Measurements from ENCODE around the gene SLC2A6. TPM values are rescaled to one million over a fixed set of nuclear protein-coding genes. Genes with fewer than 3 reads are reported as not detected.
"Not testable (repeated sequence)": the region's sequence is repeated elsewhere in the genome, so short reads cannot be mapped to it uniquely, and the experiment has no call there.

The SLC2A6 gene
- polyA plus RNA-seq, 3 donors = 2.4 to 15.6 (median 2.6) TPM

DNA sequence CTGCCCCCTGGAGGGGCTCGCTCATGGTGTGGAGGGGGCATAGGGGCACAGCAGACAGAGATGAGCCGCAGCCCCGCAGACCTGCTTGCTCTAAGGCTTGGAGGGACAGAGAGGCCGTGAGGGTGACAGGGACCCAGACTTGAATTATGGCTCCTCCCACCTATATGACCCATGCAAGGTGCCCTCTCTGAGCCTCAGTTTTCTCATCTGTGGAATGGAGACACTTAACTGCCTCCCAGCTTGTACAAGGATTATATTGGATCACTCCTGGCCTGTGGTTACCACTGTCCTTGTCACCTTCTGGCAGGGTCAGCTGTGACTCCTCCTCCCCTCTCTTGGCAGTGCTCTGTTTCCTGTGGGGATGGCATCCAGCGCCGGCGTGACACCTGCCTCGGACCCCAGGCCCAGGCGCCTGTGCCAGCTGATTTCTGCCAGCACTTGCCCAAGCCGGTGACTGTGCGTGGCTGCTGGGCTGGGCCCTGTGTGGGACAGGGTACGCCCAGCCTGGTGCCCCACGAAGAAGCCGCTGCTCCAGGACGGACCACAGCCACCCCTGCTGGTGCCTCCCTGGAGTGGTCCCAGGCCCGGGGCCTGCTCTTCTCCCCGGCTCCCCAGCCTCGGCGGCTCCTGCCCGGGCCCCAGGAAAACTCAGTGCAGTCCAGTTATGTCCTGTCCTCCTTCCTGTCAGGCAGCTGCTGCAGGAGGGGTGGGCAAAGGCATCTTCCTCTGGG lies 23.8 kb downstream of the SLC2A6 start:
- H3K27ac ChIP-seq (ENCODE audit: low read depth, low read length) = no peak overlapping the region
- WGBS, 3 donors = 92 to 97% (median 92%) methylated on average over 20 of the region's 20 CpGs

DNA sequence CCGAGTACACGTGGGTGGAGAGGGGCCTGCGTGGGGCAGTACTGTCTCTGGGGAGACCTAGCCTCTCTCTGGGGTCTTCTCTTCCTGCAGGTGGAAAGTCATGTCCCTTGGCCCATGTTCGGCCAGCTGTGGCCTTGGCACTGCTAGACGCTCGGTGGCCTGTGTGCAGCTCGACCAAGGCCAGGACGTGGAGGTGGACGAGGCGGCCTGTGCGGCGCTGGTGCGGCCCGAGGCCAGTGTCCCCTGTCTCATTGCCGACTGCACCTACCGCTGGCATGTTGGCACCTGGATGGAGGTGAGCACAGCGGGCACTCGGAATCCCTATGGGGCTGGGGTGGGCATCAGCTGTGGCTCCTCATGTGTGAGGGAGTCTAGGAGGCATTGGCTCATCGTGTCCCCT lies 24.6 kb downstream of the SLC2A6 start:
- 81 to 92% (median 89%) methylated on average over 19 of the region's 19 CpGs for WGBS, 3 donors
- H3K27ac ChIP-seq (ENCODE audit: low read depth, low read length) = no peak overlapping the region

DNA sequence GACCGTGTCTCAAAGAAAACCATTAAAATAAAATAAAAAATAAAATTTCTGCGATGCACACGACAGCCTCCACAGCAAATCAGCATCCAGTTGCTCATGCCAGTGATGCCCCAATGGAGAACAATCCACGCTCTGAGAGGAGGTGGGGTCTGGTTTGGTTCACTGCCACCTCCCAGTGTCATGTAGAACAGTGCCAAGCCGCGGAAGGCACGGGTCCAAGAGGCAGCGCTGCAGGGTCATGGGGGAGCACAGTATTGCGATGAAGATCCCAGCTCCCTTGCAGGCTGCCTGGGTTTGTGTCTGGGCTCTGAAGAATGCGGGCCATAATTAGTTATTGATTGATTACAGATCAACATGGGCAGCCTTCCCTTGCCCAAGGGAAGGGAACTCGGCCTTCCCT lies 25.2 kb downstream of the SLC2A6 start:
- H3K27ac ChIP-seq (ENCODE audit: low read depth, low read length) = no peak overlapping the region
- 80 to 85% (median 80%) methylated on average over 11 of the region's 11 CpGs for WGBS, 3 donors

DNA sequence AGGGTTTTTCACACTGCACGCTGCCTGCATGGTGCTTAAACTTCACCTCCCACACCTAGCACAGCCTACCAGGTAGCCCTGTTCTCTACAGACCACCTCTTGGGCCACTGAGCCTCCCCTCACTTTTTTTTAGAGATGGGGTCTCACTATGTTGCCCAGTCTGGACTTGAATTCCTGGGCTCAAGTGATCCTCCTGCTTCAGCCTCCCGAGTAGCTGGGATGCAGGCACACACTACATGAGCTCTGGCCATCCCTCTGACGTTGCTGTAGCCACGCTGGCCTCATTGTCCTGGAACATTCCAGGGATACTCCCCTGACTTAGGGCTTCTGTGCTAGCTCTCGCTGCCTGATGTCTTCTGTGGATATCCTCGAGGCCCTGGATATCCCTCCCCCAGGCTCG lies 26.3 kb downstream of the SLC2A6 start:
- WGBS, 3 donors = 87 to 90% (median 87%) methylated on average over 7 of the region's 7 CpGs
- H3K27ac ChIP-seq (ENCODE audit: low read depth, low read length) = no peak overlapping the region

DNA sequence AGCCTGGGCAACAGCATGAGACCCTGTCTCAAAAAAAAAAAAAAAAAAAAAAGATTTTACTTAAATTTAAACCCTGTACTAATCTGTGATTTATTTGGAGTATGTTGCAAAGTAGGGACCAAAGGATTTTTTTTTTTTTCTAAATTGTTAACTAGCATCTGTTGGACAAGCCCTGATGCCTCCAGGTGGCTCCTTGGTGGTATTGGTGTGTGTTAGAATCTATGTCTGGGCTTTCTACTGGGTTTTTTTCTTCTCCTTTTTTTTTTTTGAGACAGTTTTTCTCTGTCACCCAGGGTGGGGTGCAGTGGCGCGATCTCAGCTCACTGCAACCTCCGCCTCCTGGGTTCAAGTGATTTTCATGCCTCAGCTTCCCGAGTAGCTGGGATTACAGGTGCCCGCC lies 27.0 kb downstream of the SLC2A6 start:
- 94 to 99% (median 96%) methylated on average over 5 of the region's 5 CpGs for WGBS, 3 donors

DNA sequence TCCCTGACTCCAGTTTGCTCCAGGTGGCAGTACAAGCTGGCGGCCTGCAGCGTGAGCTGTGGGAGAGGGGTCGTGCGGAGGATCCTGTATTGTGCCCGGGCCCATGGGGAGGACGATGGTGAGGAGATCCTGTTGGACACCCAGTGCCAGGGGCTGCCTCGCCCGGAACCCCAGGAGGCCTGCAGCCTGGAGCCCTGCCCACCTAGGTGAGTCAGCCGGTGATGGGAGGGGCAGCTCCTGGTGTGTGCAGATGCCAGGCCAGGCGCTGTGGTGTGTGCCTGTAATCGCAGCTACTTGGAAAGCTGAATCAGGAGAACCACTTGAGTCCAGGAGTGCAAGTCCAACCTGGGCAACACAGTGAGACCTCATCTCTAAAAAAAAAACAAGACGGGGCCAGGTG lies 29.1 kb downstream of the SLC2A6 start:
- H3K27ac ChIP-seq (ENCODE audit: low read depth, low read length) = no peak overlapping the region
- WGBS, 3 donors = 88 to 94% (median 90%) methylated on average over 12 of the region's 12 CpGs

More for the DNA sequence above, 27.0 kb downstream of the SLC2A6 start:
- H3K27ac ChIP-seq (ENCODE audit: low read depth, low read length) = not testable (repeated sequence)

DNA sequence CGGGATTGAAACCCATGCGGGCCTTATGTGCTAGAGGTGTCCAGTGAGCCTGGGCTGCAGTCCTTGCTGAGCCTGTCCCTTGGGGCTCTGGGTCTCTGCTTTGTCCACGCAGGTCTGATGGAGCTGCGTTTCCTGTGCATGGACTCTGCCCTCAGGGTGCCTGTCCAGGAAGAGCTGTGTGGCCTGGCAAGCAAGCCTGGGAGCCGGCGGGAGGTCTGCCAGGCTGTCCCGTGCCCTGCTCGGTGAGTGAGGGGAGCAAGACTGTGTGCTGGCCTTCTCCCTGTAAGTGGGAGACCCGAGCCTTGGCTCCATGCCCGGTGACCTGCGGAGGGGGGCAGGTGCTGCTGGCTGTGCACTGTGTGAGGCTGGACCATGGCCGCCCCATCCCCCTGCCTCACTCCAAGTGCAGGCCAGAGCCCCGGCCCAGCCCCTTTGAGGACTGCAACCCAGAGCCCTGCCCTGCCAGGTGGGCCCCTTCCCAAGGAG lies 30.4 kb downstream of the SLC2A6 start:
- H3K27ac ChIP-seq (ENCODE audit: low read depth, low read length) = no peak overlapping the region
- WGBS, 3 donors = 66 to 75% (median 74%) methylated on average over 10 to 13 of the region's 13 CpGs

DNA sequence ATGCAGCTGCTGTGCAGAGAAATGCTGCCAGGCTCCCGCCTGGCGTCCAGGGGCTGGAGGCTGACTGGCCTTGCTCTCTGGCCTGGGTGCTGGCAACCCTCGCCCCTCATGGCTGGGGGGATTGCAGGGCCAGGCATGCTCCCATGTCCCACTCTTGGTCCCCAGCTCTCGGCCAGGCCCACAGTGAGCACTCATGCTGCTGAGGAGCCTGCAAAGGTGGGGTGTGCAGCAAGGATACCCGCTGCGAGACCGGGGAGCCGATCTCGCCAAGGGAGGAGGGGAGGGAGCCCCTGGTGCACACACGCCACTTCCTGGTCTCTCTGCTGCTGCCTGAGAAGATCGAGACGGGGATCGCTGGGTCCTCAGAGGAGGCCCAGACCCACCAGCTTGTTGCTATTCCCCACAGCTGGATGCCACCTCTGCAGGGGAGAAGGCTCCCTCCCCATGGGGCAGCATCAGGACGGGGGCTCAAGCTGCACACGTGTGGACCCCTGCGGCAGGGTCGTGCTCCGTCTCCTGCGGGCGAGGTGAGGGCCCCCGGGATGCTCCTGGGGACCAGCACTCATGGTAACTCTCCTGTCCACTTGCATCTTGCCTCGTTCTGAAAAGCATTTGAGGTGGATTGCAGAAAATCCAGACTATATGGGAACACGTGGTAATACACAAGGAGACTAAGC lies 33.5 kb downstream of the SLC2A6 start:
- WGBS, 3 donors = 77 to 87% (median 83%) methylated on average over 23 of the region's 23 CpGs
- H3K27ac ChIP-seq (ENCODE audit: low read depth, low read length) = no peak overlapping the region

DNA sequence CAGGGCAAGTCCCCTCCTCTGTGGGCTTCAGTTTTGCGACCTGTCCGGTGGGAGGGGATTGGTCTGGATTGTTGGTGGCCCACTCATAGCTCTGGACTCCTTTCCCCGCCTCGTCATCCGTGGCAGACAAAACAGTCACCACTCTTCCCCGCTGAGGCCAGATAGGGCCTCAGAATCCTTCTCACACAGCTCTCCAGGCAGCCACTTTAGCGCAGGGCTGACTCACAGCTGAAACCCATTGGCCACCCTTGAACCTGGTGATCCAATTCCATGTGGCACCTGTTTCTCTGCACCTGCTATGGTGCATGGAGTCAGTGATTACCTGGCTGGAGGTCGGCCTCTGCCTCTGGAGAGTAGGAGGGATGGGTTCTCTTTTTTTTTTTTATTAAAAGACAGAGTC lies 34.9 kb downstream of the SLC2A6 start:
- no peak overlapping the region for H3K27ac ChIP-seq (ENCODE audit: low read depth, low read length)
- 86 to 91% (median 86%) methylated on average over 8 of the region's 8 CpGs for WGBS, 3 donors

DNA sequence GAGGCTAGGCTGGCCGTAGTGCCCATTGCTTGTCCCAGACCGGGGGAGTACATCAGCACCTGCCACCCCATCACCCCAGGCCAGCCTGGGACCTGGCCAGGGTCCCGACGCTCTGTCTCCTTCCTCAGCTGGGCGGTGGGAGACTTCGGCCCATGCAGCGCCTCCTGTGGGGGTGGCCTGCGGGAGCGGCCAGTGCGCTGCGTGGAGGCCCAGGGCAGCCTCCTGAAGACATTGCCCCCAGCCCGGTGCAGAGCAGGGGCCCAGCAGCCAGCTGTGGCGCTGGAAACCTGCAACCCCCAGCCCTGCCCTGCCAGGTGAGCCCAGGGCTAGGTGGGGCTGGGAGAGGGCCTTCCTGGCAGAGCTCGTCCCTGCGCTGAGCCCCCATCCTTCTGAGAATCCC lies 35.7 kb downstream of the SLC2A6 start:
- no peak overlapping the region for H3K27ac ChIP-seq (ENCODE audit: low read depth, low read length)
- 84 to 95% (median 95%) methylated on average over 10 to 15 of the region's 15 CpGs for whole genome bisulfite sequencing, 3 donors

DNA sequence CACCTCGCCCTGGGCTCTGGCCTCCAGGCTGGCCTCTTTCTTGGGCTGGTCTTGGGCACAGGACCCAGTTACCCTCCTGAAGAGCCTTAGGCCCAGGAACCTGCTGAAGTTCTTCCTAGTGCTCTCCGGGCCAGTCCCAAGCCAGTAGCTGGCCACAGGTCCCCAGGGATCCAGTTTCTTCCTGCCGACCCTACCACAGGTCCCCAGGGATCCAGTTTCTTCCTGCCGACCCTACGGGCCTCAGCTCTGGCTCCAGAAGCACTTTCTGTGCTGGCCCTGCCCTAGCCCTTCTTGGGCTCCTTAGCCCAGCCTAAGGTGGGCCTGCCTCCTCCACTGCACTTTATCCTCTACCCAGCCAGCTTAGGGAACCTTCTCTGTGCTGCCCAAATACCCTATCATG lies 37.3 kb downstream of the SLC2A6 start:
- no peak overlapping the region for H3K27ac ChIP-seq (ENCODE audit: low read depth, low read length)
- WGBS, 3 donors = 67 to 70% (median 68%) methylated on average over 5 of the region's 5 CpGs

DNA sequence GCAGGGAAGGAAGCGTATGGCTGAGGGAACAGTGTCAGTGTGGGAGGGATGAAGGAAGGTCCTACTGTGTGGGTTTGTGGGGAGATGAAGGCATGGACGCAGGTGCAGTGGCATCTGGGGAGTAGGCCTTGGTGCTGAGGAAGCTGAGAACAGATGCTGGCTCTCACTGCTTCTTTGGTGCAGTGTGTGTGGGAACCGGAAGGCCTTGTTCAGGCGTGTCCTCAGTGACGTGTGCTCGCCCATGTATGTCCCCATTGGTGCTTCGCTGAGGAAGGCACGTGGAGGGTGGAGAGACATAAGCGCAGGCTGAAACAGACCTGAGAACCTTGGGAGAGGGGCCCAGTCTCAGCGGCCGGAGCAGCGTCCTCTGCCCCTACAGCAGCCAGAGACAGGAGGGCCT lies 38.0 kb downstream of the SLC2A6 start:
- 92 to 93% (median 92%) methylated on average over 12 of the region's 12 CpGs for WGBS, 3 donors

DNA sequence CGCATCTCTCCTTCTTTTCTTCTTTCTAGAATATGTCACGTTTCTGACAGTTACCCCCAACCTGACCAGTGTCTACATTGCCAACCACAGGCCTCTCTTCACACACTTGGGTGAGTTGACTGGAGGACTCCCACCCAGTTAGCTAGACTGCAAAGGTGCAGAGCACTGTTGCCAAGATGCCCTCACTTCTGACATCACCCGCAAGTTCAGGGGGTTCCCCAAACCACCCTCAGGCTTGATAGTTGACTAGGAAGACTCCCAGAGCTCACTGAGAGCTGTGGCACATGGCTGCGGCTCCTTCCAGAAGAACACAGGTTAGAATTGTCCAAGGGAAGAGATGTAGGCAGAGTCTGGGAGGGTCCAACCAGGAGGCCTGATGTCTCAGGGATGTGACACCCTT lies 39.6 kb downstream of the SLC2A6 start:
- whole genome bisulfite sequencing, 3 donors = 69 to 83% (median 81%) methylated on average over 4 of the region's 4 CpGs
- H3K27ac ChIP-seq (ENCODE audit: low read depth, low read length) = no peak overlapping the region

More for the DNA sequence above, 38.0 kb downstream of the SLC2A6 start:
- H3K27ac ChIP-seq (ENCODE audit: low read depth, low read length) = no peak overlapping the region

DNA sequence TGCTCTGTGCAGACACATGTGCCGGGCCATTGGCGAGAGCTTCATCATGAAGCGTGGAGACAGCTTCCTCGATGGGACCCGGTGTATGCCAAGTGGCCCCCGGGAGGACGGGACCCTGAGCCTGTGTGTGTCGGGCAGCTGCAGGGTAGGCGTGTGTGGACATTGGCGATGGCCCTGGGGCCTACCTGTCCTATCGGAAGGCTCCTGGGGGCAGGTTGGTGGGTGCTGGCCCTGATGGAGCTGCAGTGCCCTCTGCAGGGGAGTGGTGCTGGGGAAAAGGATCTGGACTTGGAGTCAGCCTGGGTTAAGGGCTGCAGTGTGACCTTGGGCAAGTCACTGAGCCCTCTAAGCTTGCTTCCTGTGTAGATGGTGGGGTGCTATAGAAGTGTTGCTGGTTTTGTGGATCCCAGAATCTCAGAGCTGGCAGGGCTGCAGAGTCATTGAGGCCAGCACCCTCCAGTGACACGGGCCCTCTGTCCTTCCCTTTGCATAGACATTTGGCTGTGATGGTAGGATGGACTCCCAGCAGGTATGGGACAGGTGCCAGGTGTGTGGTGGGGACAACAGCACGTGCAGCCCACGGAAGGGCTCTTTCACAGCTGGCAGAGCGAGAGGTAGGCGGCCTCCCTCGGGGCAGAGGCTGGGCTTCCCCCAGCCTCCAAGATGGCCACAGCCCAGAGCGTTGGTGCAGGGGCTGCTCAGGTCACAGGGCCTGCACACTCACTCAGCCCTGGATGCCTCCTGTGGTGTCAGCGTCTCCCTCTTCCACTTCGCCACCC lies 41.0 kb downstream of the SLC2A6 start:
- no peak overlapping the region for H3K27ac ChIP-seq (ENCODE audit: low read depth, low read length)
- 87 to 93% (median 91%) methylated on average over 20 of the region's 20 CpGs for WGBS, 3 donors

DNA sequence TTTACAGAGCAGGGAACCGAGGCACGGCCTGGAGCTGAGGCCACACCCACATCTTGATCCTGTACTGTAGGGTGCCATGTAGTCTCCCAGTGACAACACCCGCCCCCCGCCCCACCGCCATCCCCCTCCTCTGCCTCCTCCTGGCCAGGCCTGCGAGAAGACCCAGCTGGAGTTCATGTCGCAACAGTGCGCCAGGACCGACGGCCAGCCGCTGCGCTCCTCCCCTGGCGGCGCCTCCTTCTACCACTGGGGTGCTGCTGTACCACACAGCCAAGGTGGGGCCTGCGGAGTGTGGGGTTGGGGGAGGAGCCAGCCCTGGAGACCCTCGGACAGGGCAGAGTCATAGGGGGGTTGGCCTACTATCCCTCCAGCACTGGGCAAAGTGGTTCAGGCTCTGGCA lies 42.2 kb downstream of the SLC2A6 start:
- 72 to 85% (median 79%) methylated on average over 11 to 16 of the region's 16 CpGs for WGBS, 3 donors
- no peak overlapping the region for H3K27ac ChIP-seq (ENCODE audit: low read depth, low read length)

DNA sequence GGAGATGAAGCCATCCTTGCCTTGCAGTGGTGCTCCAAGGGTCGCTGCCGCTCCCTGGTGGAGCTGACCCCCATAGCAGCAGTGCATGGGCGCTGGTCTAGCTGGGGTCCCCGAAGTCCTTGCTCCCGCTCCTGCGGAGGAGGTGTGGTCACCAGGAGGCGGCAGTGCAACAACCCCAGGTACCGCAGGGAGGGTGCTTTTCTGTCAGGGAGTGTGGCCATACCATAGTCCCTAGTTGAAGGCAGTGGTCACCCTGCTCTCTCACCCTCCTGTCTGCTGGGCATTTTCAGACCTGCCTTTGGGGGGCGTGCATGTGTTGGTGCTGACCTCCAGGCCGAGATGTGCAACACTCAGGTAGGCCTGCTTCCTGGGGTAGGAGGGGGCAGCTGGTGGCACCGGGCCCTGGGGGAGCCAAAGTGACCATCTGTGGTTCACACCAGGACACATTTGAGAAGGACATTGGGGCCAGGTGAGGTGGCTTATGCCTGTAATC lies 45.5 kb downstream of the SLC2A6 start:
- WGBS, 3 donors = 86 to 90% (median 86%) methylated on average over 11 of the region's 11 CpGs
- no peak overlapping the region for H3K27ac ChIP-seq (ENCODE audit: low read depth, low read length)

DNA sequence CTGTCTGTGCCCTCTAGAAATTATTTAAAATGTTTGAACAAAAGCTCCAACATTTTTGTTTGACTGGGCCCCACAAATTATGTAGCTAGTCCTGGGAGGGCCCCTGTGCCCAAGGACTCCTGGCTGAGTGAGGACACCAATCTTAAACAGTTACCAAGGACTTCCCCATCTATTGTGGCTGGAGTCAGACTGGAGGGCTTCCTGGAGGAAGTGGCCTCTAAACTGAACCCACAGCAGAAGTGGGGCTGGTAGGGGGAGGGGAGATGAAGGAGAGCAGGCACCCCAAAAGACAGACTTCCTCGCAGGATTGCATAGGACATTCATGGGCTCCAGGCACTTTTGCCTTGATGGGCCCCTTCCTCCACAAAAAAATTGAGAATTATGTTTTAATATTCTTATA lies 48.7 kb downstream of the SLC2A6 start:
- H3K27ac ChIP-seq (ENCODE audit: low read depth, low read length) = no peak overlapping the region
- 56 to 82% (median 81%) methylated on average over 1 of the region's 1 CpG for WGBS, 3 donors

DNA sequence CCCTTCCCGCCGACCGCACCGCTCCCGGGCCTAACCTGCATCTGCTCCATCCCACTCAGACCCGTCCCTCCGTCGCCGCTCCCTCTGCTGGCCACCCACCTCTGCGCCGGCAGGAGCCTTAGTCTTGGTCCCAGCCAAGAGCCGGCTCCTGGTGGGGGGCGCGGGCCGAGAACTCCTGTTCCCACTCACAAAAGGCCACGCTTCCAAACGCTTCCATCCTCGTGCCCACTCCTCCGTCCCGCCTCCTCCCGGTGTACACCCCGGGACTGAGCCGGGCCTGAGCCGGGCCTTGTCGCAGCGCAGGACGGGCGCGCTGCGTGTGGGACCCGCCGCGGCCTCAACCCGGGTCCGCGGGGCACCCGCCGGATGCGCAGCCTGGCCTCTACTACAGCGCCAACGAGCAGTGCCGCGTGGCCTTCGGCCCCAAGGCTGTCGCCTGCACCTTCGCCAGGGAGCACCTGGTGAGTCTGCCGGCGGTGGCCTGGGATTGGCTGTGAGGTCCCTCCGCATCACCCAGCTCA lies 49.2 kb downstream of the SLC2A6 start:
- 28 to 30% (median 28%) methylated on average over 49 of the region's 49 CpGs for WGBS, 3 donors
- H3K27ac ChIP-seq (ENCODE audit: low read depth, low read length) = no peak overlapping the region

DNA sequence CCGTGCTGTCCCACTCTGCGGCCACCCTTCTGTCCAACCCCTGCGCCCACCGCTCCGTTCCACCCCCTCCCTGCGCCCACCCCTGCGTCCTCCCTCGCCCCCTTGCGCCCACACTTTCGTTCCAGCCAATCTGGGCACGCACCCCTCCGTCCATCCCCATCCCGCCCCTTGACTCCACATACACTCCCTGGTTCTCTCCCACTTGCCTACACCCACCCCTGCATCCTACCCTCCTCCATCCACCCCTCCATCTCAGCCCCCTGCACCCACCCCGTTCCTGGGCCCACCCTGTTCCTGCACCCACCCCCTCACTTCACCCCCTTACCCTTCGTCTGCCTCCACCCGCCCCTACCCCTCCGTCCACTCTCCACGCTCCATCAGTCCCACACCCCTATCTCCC lies 49.7 kb downstream of the SLC2A6 start:
- 2 to 15% (median 6%) methylated on average over 10 to 17 of the region's 18 CpGs for WGBS, 3 donors
- H3K27ac ChIP-seq (ENCODE audit: low read depth, low read length) = no peak overlapping the region
